HL-60 (cell line): ENCODE measurements around the gene MAFB.

Source experiments
- DNase-seq, 2 experiments: peaks; one replicate each; pipeline ENCODE4 v3.0.0-alpha.2; 2010 to 2020; ENCODE audit warnings: low read depth in 1 of 2, low spot score in 1 of 2
- H3K27ac ChIP-seq: fragments of 250-450 bp; sonication (Bioruptor Pico); replicated peaks from 2 replicates; pipeline ENCODE4 v1.5.1; 2020; ENCODE audit warnings: mild to moderate bottlenecking, moderate library complexity
- H3K27me3 ChIP-seq: fragments of 250-450 bp; sonication (Bioruptor Pico); 2 replicates; pipeline ENCODE4 v1.5.1; 2021; ENCODE audit warnings: mild to moderate bottlenecking, moderate library complexity; ENCODE audit not compliant: insufficient read depth, poor library complexity, severe bottlenecking
- H3K4me3 ChIP-seq: replicated peaks from 2 replicates; pipeline ENCODE4 v1.5.1; 2011; ENCODE audit warnings: mild to moderate bottlenecking, control low read depth, low read length; ENCODE audit not compliant: insufficient read depth
- GABPA ChIP-seq: IDR thresholded peaks from 2 replicates; pipeline ENCODE4 v1.6.1; 2012; ENCODE audit warnings: low read depth
- POLR2AphosphoS5 ChIP-seq: IDR thresholded peaks from 2 replicates; pipeline ENCODE4 v1.6.1; 2012; ENCODE audit warnings: low read depth
- SPI1 ChIP-seq: IDR thresholded peaks from 2 replicates; pipeline ENCODE4 v1.6.1; 2012; ENCODE audit warnings: low read depth, mild to moderate bottlenecking, borderline replicate concordance
- TF ChIP-seq, protein P1 (sequence below): IDR thresholded peaks from 2 replicates; pipeline ENCODE4 v1.6.1; 2012; ENCODE audit warnings: low read depth; ENCODE audit not compliant: insufficient replicate concordance
- TF ChIP-seq, protein P2 (sequence below): IDR thresholded peaks from one replicate; pipeline ENCODE4 v1.5.1; 2011; ENCODE audit warnings: low read length, control low read depth, inconsistent platforms; ENCODE audit not compliant: insufficient read depth

MAFB gene

DNA sequence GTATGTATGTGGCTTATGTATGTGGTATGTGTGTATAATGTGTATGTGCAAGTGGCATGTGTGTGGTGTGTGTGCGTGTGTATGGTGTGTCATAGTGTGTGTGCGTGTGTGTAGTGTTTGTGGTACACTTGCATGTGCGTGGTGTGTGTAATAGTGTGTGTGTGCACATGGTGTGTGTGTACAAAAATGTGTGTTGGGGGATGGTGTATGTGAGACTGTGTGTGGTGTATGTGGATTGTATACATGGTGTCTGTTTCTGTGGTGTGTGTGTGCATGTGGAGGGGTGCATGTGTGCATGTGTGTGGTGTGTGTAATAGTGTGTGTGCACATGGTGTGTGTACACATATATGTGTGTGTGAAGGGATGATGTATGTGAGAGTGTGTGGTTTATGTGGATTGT, 21.5 kb downstream of the MAFB start:
- DNase-seq, result no peak
- Histone ChIP-seq H3K27ac (no peak overlapping the region), H3K4me3 (no peak overlapping the region), H3K27me3 (no peaks in the 10 kb centered on the region)
- TF ChIP-seq GABPA (no peak), SPI1 (no peak), POLR2AphosphoS5 (no peak)
- TF ChIP-seq, protein P1, sequence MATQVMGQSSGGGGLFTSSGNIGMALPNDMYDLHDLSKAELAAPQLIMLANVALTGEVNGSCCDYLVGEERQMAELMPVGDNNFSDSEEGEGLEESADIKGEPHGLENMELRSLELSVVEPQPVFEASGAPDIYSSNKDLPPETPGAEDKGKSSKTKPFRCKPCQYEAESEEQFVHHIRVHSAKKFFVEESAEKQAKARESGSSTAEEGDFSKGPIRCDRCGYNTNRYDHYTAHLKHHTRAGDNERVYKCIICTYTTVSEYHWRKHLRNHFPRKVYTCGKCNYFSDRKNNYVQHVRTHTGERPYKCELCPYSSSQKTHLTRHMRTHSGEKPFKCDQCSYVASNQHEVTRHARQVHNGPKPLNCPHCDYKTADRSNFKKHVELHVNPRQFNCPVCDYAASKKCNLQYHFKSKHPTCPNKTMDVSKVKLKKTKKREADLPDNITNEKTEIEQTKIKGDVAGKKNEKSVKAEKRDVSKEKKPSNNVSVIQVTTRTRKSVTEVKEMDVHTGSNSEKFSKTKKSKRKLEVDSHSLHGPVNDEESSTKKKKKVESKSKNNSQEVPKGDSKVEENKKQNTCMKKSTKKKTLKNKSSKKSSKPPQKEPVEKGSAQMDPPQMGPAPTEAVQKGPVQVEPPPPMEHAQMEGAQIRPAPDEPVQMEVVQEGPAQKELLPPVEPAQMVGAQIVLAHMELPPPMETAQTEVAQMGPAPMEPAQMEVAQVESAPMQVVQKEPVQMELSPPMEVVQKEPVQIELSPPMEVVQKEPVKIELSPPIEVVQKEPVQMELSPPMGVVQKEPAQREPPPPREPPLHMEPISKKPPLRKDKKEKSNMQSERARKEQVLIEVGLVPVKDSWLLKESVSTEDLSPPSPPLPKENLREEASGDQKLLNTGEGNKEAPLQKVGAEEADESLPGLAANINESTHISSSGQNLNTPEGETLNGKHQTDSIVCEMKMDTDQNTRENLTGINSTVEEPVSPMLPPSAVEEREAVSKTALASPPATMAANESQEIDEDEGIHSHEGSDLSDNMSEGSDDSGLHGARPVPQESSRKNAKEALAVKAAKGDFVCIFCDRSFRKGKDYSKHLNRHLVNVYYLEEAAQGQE, result no peak

DNA sequence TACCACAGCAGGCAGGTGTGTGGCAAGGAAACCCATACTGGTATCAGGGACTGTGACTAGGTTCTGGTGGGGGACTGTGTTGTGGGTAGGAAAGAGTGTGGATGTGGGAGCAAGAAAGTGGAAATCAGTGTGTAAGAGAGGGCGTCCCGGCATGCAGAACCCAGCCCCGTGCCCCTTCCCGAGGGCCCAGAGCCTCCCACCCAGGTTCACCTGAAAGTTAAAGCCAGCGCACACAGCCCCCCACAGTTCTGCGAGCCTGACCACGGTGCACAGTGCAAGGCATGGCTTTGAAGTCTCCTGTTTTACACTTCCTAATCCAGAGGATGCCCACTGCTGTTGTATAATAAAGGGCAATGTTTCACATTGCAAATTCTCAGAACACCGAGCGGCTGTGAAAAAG, 22.7 kb downstream of the MAFB start:
- Histone ChIP-seq H3K27ac (no peak overlapping the region), H3K4me3 (no peak overlapping the region), H3K27me3 (no peaks in the 10 kb centered on the region)
- TF ChIP-seq POLR2AphosphoS5, result no peak
- DNase-seq, result no peak

DNA sequence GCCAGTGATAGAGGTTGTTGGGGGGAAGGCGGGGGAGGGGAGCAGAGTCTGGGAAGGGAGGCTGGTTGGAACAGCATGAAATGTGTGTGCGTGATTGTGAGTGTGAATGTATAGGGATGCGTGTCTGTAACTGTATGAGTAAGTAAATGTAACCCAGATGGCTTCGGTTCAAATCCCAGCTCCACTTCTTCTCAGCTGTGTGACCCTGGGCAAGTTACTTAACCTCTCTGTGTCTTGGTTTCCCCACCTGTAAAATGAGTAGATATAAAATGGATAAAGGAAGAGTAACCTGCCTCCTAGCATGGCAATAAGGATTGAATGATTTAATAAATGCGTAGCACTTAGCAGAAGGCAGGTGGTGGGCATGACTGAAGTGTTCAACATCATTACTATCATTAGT, 24.1 kb downstream of the MAFB start:
- TF ChIP-seq SPI1 (no peak), POLR2AphosphoS5 (no peak), GABPA (no peak)
- TF ChIP-seq, protein P1, result no peak
- TF ChIP-seq, protein P2, sequence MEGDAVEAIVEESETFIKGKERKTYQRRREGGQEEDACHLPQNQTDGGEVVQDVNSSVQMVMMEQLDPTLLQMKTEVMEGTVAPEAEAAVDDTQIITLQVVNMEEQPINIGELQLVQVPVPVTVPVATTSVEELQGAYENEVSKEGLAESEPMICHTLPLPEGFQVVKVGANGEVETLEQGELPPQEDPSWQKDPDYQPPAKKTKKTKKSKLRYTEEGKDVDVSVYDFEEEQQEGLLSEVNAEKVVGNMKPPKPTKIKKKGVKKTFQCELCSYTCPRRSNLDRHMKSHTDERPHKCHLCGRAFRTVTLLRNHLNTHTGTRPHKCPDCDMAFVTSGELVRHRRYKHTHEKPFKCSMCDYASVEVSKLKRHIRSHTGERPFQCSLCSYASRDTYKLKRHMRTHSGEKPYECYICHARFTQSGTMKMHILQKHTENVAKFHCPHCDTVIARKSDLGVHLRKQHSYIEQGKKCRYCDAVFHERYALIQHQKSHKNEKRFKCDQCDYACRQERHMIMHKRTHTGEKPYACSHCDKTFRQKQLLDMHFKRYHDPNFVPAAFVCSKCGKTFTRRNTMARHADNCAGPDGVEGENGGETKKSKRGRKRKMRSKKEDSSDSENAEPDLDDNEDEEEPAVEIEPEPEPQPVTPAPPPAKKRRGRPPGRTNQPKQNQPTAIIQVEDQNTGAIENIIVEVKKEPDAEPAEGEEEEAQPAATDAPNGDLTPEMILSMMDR, result no peak
- Histone ChIP-seq H3K27ac (no peak overlapping the region), H3K27me3 (no peaks in the 10 kb centered on the region), H3K4me3 (no peak overlapping the region)
- no peak for DNase-seq

DNA sequence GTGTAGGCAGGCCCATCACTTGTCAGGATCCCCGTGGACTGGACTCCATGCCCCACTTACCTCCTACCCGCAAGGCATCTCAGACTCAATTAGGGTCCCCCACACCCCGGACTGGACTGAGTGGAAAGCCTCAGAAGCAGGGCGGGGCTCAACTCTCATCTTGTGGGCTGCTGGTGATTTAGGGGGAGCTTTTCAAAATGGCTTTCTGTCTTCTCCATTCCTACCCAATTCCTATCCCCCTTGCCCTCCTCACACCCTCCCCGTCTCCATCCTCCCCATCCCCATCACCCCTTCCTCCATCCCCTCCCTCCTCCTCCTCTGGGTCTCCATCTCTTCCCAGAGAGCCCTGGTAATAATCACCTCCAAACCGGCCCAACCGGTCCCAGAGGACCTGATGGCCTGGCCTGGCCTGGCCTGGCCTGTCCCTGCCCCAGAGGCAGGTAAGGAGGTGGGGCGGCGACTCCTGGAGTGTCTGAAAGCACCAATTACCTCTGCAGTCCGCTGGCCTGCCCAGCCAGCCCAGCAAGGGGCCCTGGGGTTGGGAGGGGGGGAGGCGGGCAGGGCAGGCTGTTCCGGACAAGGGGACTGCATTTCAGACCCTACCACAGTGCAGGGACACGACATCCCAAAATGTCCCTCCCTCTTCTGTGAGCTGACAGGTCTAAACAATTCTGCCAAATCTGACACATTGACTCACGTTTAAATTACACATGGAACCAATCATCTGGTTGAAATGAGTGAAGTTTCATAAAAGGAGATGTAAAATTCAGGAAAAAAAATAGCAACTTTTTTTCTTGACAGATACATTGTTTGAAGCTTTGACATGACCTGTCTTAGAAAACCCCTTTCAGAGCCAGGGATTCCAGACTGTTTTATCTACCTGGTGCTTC, 24.8 kb downstream of the MAFB start:
- no peaks in the 10 kb centered on the region for H3K27me3 ChIP-seq
- H3K27ac ChIP-seq, result no peak overlapping the region
- no peak for TF ChIP-seq POLR2AphosphoS5
- no peak for TF ChIP-seq SPI1
- TF ChIP-seq, protein P1, result no peak
- TF ChIP-seq, protein P2, result no peak
- no peak for TF ChIP-seq GABPA
- H3K4me3 ChIP-seq, result no peak overlapping the region
- DNase-seq, result no peak
